GM21367 (cell line): ENCODE data around the gene COL25A1.

ENCODE experiments used
- ATAC-seq: cut with Tn5 transposase; IDR thresholded peaks from one replicate; pipeline ENCODE4 v1.9.1; 2021; ENCODE audit not compliant: unreplicated experiment

The COL25A1 gene

GRCh38 chr4:109216085-109216696 is 86.3 kb downstream of the COL25A1 start:
- no peak for ATAC-seq

- no peak for ATAC-seq
These were observed 87.0 kb downstream of the COL25A1 start for GRCh38 chr4:109215506-109215905.

- ATAC-seq, result no peak
These were observed 87.7 kb downstream of the COL25A1 start for GRCh38 chr4:109214622-109215301.

GRCh38 chr4:109213056-109213455 is 89.4 kb downstream of the COL25A1 start:
- no peak for ATAC-seq

- no peak for ATAC-seq
These were observed 90.8 kb downstream of the COL25A1 start for GRCh38 chr4:109211671-109212070.

GRCh38 chr4:109209647-109210046 is 92.8 kb downstream of the COL25A1 start:
- no peak for ATAC-seq

GRCh38 chr4:109207898-109208297 is 94.6 kb downstream of the COL25A1 start:
- ATAC-seq, result no peak

- no peak for ATAC-seq
These were observed 95.4 kb downstream of the COL25A1 start for GRCh38 chr4:109207061-109207460.

GRCh38 chr4:109206620-109207019 is 95.8 kb downstream of the COL25A1 start:
- ATAC-seq, result no peak

GRCh38 chr4:109205186-109205585 is 97.3 kb downstream of the COL25A1 start:
- ATAC-seq, result no peak

GRCh38 chr4:109199585-109199984 is 102.9 kb downstream of the COL25A1 start:
- ATAC-seq, result no peak

GRCh38 chr4:109195646-109196045 is 106.8 kb downstream of the COL25A1 start:
- ATAC-seq, result no peak

GRCh38 chr4:109191216-109191615 is 111.2 kb downstream of the COL25A1 start:
- no peak for ATAC-seq

GRCh38 chr4:109186458-109186945 is 116.0 kb downstream of the COL25A1 start:
- no peak for ATAC-seq

GRCh38 chr4:109185951-109186350 is 116.5 kb downstream of the COL25A1 start:
- ATAC-seq, result no peak

- ATAC-seq, result no peak
These were observed 116.9 kb downstream of the COL25A1 start for GRCh38 chr4:109185548-109185947.

- no peak for ATAC-seq
These were observed 117.9 kb downstream of the COL25A1 start for GRCh38 chr4:109184491-109184961.

- no peak for ATAC-seq
These were observed 118.4 kb downstream of the COL25A1 start for GRCh38 chr4:109183931-109184490.

GRCh38 chr4:109182696-109183095 is 119.8 kb downstream of the COL25A1 start:
- ATAC-seq, result no peak

GRCh38 chr4:109179061-109179460 is 123.4 kb downstream of the COL25A1 start:
- no peak for ATAC-seq

- no peak for ATAC-seq
These were observed 125.2 kb downstream of the COL25A1 start for GRCh38 chr4:109177096-109177810.
